RWPE2 (cell line): ENCODE measurements around the gene FAM237A.

Source experiments
- ATAC-seq: fragments of 200-7000 bp; cut with Tn5 transposase; 3 replicates; pipeline ENCODE4 v1.9.1; 2021; ENCODE audit warnings: low read depth
- DNase-seq: peaks from one replicate; pipeline ENCODE4 v3.0.0-alpha.2; 2020; ENCODE audit warnings: low spot score
- H3K27ac ChIP-seq: fragments of 450-650 bp; 2 replicates; pipeline ENCODE4 v1.5.1; 2017; ENCODE audit warnings: mild to moderate bottlenecking; ENCODE audit not compliant: poor library complexity, severe bottlenecking
- H3K27me3 ChIP-seq: fragments of 250-450 bp; sonication (Bioruptor Pico); 2 replicates; pipeline ENCODE4 v1.5.1; 2021; ENCODE audit warnings: mild to moderate bottlenecking, moderate library complexity; ENCODE audit not compliant: insufficient read depth, poor library complexity, severe bottlenecking
- H3K36me3 ChIP-seq: fragments of 250-450 bp; sonication (Bioruptor Pico); 2 replicates; pipeline ENCODE4 v1.5.1; 2020; ENCODE audit warnings: low read depth, mild to moderate bottlenecking, moderate library complexity
- H3K4me1 ChIP-seq: fragments of 250-450 bp; sonication (Bioruptor Pico); 2 replicates; pipeline ENCODE4 v1.5.1; 2021; ENCODE audit warnings: mild to moderate bottlenecking, moderate library complexity; ENCODE audit not compliant: insufficient read depth, poor library complexity, severe bottlenecking
- H3K4me3 ChIP-seq: fragments of 250-450 bp; sonication (Bioruptor Pico); 2 replicates; pipeline ENCODE4 v1.5.1; 2021; ENCODE audit warnings: mild to moderate bottlenecking, moderate library complexity; ENCODE audit not compliant: severe bottlenecking
- H3K9me3 ChIP-seq: fragments of 250-450 bp; sonication (Bioruptor Pico); 2 replicates; pipeline ENCODE4 v1.5.1; 2021; ENCODE audit warnings: mild to moderate bottlenecking, moderate library complexity; ENCODE audit not compliant: severe bottlenecking
- CTCF ChIP-seq: fragments of 450-650 bp; IDR thresholded peaks from one replicate; pipeline ENCODE4 v1.5.1; 2017; ENCODE audit warnings: mild to moderate bottlenecking, moderate library complexity; ENCODE audit not compliant: poor library complexity, severe bottlenecking

FAM237A gene

DNA sequence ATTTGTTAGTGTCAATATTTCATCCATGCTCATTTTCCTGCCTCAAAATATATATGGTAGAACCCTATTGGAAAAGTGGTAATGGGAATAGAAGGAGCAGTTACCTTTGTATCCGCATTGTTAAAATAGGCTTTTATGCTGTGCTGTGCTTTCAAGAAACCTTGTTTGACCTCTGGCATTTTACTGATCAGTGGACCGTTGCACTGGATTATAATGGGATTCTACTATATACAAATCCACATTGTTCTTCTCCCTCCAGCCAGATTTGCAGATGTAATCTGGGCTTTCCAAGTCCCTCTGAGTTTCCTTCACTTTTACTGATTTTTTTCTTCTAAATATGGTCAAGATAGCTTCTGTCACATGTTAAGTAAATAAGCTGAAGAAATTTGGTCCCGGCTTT lies 23.3 kb upstream of the FAM237A start:
- H3K9me3 ChIP-seq = no peaks in the 10 kb centered on the region
- no peak for TF ChIP-seq CTCF
- H3K27me3 ChIP-seq = no peaks in the 10 kb centered on the region
- ATAC-seq (no peak), DNase-seq (no peak)
- H3K4me3 ChIP-seq = no peak overlapping the region
- no peaks in the 10 kb centered on the region for H3K36me3 ChIP-seq
- H3K27ac ChIP-seq = no peak overlapping the region
- no peaks in the 10 kb centered on the region for H3K4me1 ChIP-seq

DNA sequence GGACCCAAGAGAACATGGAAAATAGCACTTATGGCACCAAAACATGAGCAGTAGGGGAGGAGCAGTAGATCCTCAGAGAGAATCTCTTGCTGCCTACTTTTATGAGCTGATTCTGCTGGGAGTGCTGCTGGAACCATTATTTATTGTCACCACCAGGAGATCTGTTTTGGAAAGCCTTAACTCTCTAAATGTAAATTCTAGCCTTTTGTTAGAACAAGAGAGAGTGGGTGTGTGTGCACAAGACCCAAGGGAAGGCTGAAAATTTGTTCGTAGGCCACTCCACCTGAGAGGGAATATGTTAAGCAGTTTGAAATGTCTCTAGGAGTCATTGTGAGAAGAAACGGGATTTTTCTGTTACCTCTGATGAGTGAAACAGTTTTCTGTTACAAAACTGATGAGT lies 16.2 kb upstream of the FAM237A start:
- Histone ChIP-seq H3K36me3 (no peaks in the 10 kb centered on the region), H3K27ac (no peak overlapping the region), H3K4me3 (no peak overlapping the region), H3K4me1 (no peaks in the 10 kb centered on the region), H3K27me3 (no peaks in the 10 kb centered on the region), H3K9me3 (no peaks in the 10 kb centered on the region)
- TF ChIP-seq CTCF = no peak
- ATAC-seq (no peak), DNase-seq (no peak)

DNA sequence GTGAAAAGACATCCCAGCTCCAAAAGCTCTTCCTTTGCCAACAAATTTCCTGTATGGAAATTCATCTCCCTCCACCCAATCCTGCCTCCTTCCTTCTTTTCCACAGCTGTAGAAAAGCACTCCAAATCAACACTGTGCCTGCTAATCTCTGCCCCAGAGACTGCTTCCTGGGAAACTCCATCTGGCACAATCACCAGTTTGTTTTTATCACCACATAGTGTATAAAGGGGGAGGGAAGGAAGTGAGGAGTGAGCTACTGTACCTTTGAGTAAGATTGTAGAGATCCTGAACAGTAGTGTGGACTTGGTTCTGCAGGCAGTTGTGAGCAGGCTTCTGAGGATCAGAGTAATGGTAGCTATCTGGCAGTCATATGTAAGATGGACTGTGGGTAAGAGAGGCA lies 14.7 kb upstream of the FAM237A start:
- H3K36me3 ChIP-seq = no peaks in the 10 kb centered on the region
- no peak overlapping the region for H3K4me3 ChIP-seq
- ATAC-seq (no peak), DNase-seq (no peak)
- no peaks in the 10 kb centered on the region for H3K4me1 ChIP-seq
- H3K27me3 ChIP-seq = peaks cover 1% of the 10 kb centered on the region
- TF ChIP-seq CTCF = no peak
- H3K9me3 ChIP-seq = no peaks in the 10 kb centered on the region
- no peak overlapping the region for H3K27ac ChIP-seq

- H3K36me3 ChIP-seq = no peaks in the 10 kb centered on the region
- H3K27me3 ChIP-seq = peaks cover 5% of the 10 kb centered on the region
- no peak overlapping the region for H3K4me3 ChIP-seq
- no peak for TF ChIP-seq CTCF
- no peak for ATAC-seq
- H3K4me1 ChIP-seq = no peaks in the 10 kb centered on the region
- H3K27ac ChIP-seq = no peak overlapping the region
- H3K9me3 ChIP-seq = no peaks in the 10 kb centered on the region
- DNase-seq = no peak
These were observed 10.9 kb upstream of the FAM237A start for GRCh38 chr2:206631340-206631739.

- TF ChIP-seq CTCF = no peak
- ATAC-seq (no peak), DNase-seq (no peak)
- Histone ChIP-seq H3K36me3 (no peaks in the 10 kb centered on the region), H3K4me1 (no peaks in the 10 kb centered on the region), H3K4me3 (no peak overlapping the region), H3K27me3 (peaks cover 5% of the 10 kb centered on the region), H3K9me3 (no peaks in the 10 kb centered on the region), H3K27ac (no peak overlapping the region)
These were observed 7.3 kb upstream of the FAM237A start for GRCh38 chr2:206635015-206635414.
